Spleen (tissue), 13 donors: Measurements from ENCODE around the gene RASSF4. TPM values are rescaled to one million over a fixed set of nuclear protein-coding genes. Genes with fewer than 3 reads are reported as not detected.

Experiments used
- DNase-seq: peaks from one replicate; pipeline ENCODE4 v3.0.0-alpha.2; 2020
- H3K27ac ChIP-seq, 8 donors: fragments of 200-600 bp; sonication (generic) in 7 of 8; 1 replicate in 4 of 8; 2 replicates in 4 of 8; pipeline versions ENCODE4 v1.5.0 to v1.8.0; 2016 to 2021; ENCODE audit warnings: inconsistent platforms in 4 of 8, mild to moderate bottlenecking in 4 of 8, moderate library complexity in 1 of 8
- H3K27me3 ChIP-seq, 7 donors: fragments of 200-600 bp; sonication (generic) in 6 of 7; replicated peaks in 1 of 7; 1 replicate in 4 of 7; 2 replicates in 3 of 7; pipeline versions ENCODE4 v1.5.0 to v1.8.0; 2016 to 2021; ENCODE audit warnings: inconsistent platforms in 3 of 7, mild to moderate bottlenecking in 1 of 7
- H3K36me3 ChIP-seq, 6 donors: fragments of 200-600 bp; sonication (generic) in 5 of 6; 1 replicate in 4 of 6; 2 replicates in 2 of 6; pipeline versions ENCODE4 v1.5.0 to v1.8.0; 2016 to 2021; ENCODE audit warnings: inconsistent platforms in 2 of 6
- H3K4me1 ChIP-seq, 6 donors: fragments of 200-600 bp; sonication (generic) in 5 of 6; 1 replicate in 3 of 6; 2 replicates in 3 of 6; pipeline versions ENCODE4 v1.5.0 to v1.8.0; 2016 to 2021; ENCODE audit warnings: inconsistent platforms in 3 of 6
- H3K4me3 ChIP-seq, 8 donors: fragments of 200-600 bp; sonication (generic) in 7 of 8; 1 replicate in 4 of 8; 2 replicates in 4 of 8; pipeline versions ENCODE4 v1.5.0 to v1.8.0; 2016 to 2021; ENCODE audit warnings: inconsistent platforms in 4 of 8, mild to moderate bottlenecking in 4 of 8, moderate library complexity in 2 of 8
- H3K9me3 ChIP-seq, 8 donors: fragments of 200-600 bp; sonication (generic) in 7 of 8; 1 replicate in 4 of 8; 2 replicates in 4 of 8; pipeline versions ENCODE4 v1.5.0 to v1.8.0; 2016 to 2021; ENCODE audit warnings: inconsistent platforms in 4 of 8
- POLR2A ChIP-seq, 3 donors: fragments of 450-650 bp; IDR thresholded peaks; one replicate each; pipeline ENCODE4 v1.5.1; 2017; ENCODE audit warnings: antibody characterized with exemption in 3 of 3, mild to moderate bottlenecking in 1 of 3
- POLR2AphosphoS5 ChIP-seq, 3 donors: sonication (generic); formaldehyde crosslinking; IDR thresholded peaks; one replicate each; pipeline ENCODE4 v1.5.1; 2017; ENCODE audit warnings: antibody characterized with exemption in 3 of 3
- WGBS, 5 donors: extraction: QIAGEN DNeasy Blood & Tissue Kit in 3 of 5; methylation state at CpG; one replicate each; pipeline versions ENCODE4 v1.1.5 to v1.1.7; 2013 to 2018; 5-methylcytosine and 5-hydroxymethylcytosine counted together
- intact Hi-C: fragments of 100-400 bp; cut with DNase I; formaldehyde crosslinking; loops from one replicate; pipeline ENCODE4 v1.15.0; 2023; ENCODE audit warnings: low total_unique reads
- long read RNA-seq, 2 donors: transcript quantifications; one replicate each; lab custom pipeline, GENCODE V29; 2026
- polyA plus RNA-seq, 3 donors: library from polyadenylated mRNA; stranded (reverse); fragments of 200-250 nt; gene quantifications; one replicate each; pipeline ENCODE4 v1.2.1, GENCODE V29; 2013
- total RNA-seq, 7 donors: library from RNA; depleted of rRNA in 3 of 7; stranded (reverse); fragments of >200 nt in 3 of 7; fragmentation: NEBNext Ultra II Directional in 4 of 7; extraction: Animal tissue kit (Norgen Biotek cat#: 25700) in 4 of 7; gene quantifications; one replicate each; pipeline versions ENCODE4 v1.1.0 to v1.2.1, GENCODE V29; 2016 to 2021
- TF ChIP-seq, protein P1 (sequence below), 11 experiments: fragments of 200-600 bp in 7 of 11; fragments of 450-650 bp in 4 of 11; sonication (generic) in 4 of 11; IDR thresholded peaks in 8 of 11; conservative IDR thresholded peaks in 3 of 11; 1 replicate in 7 of 11; 2 replicates in 4 of 11; pipeline versions ENCODE4 v1.4.0 to v1.8.0; 2016 to 2021; ENCODE audit warnings: antibody characterized with exemption in 11 of 11, inconsistent platforms in 4 of 11, mild to moderate bottlenecking in 1 of 11
- donor health status: healthy with polysubstance abuse.
- donor health status: DM: no; HTN: no; CAD: no; lungs with moderate emphysema.
- donor health status: DM: no; HTN: no; CAD: no.
- donor health status: Bipolar disorder and iron deficiency.
- donor health status: healthy.
- donor health status: DM: no; HTN: no; CAD: no.
- donor health status: DM: yes; HTN: yes; CAD: no.

RASSF4 gene, protein sequence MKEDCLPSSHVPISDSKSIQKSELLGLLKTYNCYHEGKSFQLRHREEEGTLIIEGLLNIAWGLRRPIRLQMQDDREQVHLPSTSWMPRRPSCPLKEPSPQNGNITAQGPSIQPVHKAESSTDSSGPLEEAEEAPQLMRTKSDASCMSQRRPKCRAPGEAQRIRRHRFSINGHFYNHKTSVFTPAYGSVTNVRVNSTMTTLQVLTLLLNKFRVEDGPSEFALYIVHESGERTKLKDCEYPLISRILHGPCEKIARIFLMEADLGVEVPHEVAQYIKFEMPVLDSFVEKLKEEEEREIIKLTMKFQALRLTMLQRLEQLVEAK
- total RNA-seq (10 to 100 TPM; 70.8 to 96.2 (median 73.7) TPM), polyA plus RNA-seq (10 to 100 TPM; 36.7 to 61.0 (median 38.2) TPM)
- long read RNA-seq, donor 1, partial matches to known transcripts, result 8 of 13 reads
- long read RNA-seq, donor 1, other reads (novel, unspliced or antisense), result 0 of 13 reads
- long read RNA-seq, donor 2, partial matches to known transcripts, result 12 of 16 reads
- long read RNA-seq, donor 2, other reads (novel, unspliced or antisense), result 0 of 16 reads

DNA sequence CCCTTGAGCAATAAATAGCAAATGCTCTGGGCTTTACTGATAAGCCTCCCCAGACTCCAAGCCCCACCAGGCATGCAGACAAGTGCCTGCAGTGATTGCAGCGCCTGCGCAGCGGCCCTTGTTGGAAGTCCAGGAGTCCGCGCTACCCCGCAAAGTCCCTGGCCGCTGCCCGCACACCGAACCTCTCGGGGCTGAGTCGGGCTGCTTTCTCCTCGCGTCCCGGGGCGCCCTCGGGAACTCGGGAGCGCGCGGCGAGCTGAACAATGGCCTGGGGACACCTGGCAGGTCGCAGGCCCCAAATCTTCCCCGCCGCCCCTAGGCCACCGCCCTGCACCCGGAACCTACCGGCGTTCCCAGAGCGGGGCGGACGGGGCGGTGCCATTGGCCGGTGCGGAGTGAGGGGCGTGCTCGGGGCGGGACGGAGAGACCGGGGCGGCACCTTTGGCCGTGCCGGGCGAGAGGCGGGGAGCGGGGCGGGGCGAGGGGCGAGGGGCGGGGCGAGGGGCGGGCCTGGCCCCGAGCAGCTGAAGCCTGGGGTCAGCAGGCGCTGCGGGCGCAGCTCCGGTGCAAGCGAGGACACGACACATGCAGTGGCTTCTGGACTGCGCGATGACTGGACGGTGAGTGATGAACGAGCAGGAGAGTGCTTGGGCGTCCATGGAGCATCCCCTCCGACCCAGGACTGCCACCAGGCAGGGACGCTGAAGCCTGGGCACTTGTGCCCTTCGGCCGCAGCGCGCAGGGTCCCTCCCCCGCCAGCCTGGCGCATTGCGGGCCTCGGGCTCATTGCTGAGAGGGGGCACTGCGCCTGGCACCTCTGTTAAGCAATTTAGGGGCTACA, at the start of gene RASSF4:
TSS of gene RASSF4 (plus strand) at position 556 of the 841 bp plus-strand sequence. CDS start 10,401 bp downstream, outside the sequence.
- Histone ChIP-seq H3K27ac (peak within 1 kb of the TSS; percentile 76 to 93 (median 90)), H3K27me3 (no peaks in the 10 kb centered on the region), H3K4me1 (peaks cover 27 to 71% (median 53%) of the 10 kb centered on the region in 6 donors), H3K9me3 (peaks cover 0 to 4% (median 0%) of the 10 kb centered on the region in 8 donors), H3K4me3 (peak within 1 kb of the TSS; percentile 72 to 89 (median 76)), H3K36me3 (peaks cover 0 to 23% (median 3%) of the 10 kb centered on the region in 6 donors)
- intact Hi-C loops, result no loop called here
- WGBS, 5 donors, result 0 to 1% (median 1%) methylated on average over 21 to 74 of the region's 74 CpGs
- peak; percentile 96 to 97 (median 97) for TF ChIP-seq POLR2AphosphoS5 (IDR thresholded peaks at IDR 0.05)
- TF ChIP-seq, protein P1, sequence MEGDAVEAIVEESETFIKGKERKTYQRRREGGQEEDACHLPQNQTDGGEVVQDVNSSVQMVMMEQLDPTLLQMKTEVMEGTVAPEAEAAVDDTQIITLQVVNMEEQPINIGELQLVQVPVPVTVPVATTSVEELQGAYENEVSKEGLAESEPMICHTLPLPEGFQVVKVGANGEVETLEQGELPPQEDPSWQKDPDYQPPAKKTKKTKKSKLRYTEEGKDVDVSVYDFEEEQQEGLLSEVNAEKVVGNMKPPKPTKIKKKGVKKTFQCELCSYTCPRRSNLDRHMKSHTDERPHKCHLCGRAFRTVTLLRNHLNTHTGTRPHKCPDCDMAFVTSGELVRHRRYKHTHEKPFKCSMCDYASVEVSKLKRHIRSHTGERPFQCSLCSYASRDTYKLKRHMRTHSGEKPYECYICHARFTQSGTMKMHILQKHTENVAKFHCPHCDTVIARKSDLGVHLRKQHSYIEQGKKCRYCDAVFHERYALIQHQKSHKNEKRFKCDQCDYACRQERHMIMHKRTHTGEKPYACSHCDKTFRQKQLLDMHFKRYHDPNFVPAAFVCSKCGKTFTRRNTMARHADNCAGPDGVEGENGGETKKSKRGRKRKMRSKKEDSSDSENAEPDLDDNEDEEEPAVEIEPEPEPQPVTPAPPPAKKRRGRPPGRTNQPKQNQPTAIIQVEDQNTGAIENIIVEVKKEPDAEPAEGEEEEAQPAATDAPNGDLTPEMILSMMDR (IDR thresholded peaks at IDR 0.05 in 8 of 11, conservative IDR thresholded peaks at IDR 0.05 in 3 of 11), result peak in 4 of 11 experiments; percentile 6 to 41 (median 12)
- peak in 2 of 3 donors; percentile 70 to 82 for TF ChIP-seq POLR2A (IDR thresholded peaks at IDR 0.05)
- DNase-seq, result peak; percentile 99

DNA sequence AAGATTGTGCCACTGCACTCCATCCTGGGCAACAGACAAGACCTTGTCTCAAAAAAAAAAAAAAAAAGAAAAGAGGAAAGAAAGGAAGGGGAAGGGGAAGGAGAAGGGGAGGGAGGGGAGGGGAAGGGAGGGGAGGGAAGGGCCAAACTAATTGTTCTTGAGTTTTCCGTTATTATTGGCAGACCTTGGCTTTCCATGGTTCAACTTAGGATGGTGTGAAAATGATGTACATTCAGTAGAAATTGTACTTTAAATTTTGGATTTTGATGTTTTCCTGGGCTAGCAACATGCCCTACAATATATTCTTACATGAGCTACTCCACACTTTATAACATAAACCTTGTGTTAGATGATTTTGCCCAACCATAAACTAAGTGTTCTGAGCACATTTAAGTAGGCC, 49.7 kb upstream of the RASSF4 start:
- intact Hi-C loops, result no loop called here
- no peak for TF ChIP-seq POLR2A (IDR thresholded peaks at IDR 0.05)
- no peak for TF ChIP-seq POLR2AphosphoS5 (IDR thresholded peaks at IDR 0.05)
- TF ChIP-seq, protein P1 (IDR thresholded peaks at IDR 0.05 in 8 of 11, conservative IDR thresholded peaks at IDR 0.05 in 3 of 11), result no peak
- Histone ChIP-seq H3K4me3 (no peak overlapping the region), H3K27ac (no peak overlapping the region), H3K36me3 (no peaks in the 10 kb centered on the region), H3K9me3 (no peaks in the 10 kb centered on the region), H3K27me3 (no peaks in the 10 kb centered on the region), H3K4me1 (peaks cover 0 to 37% (median 15%) of the 10 kb centered on the region in 6 donors)
- WGBS, 5 donors, result 63 to 76% (median 64%) methylated on average over 1 of the region's 1 CpG
- no peak for DNase-seq

DNA sequence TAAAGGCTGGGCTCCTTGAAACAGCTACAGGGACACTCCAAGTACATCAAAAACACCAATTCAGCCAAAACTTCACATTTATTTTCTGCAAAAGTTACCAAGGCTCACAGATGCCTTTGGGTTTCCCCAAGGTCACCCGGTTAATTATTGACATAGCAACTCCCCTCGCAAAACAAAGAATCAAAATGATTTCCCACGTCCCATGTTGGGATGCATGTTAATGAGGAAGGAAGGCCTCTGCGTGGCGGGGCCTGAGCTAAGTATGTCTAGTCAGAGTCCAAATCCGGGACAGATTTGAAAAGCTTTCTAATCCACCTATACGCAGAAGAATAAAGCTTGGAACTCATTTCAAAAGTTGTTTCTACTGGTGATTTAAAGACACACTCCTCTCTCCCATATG, 49.0 kb upstream of the RASSF4 start:
- intact Hi-C loops, result no loop called here

More for the DNA sequence above, 49.0 kb upstream of the RASSF4 start:
- no peaks in the 10 kb centered on the region for H3K27me3 ChIP-seq
- DNase-seq, result no peak
- no peak overlapping the region for H3K27ac ChIP-seq
- peaks cover 0 to 41% (median 15%) of the 10 kb centered on the region in 6 donors for H3K4me1 ChIP-seq
- no peaks in the 10 kb centered on the region for H3K36me3 ChIP-seq
- TF ChIP-seq POLR2A (IDR thresholded peaks at IDR 0.05), result no peak
- TF ChIP-seq, protein P1 (IDR thresholded peaks at IDR 0.05 in 8 of 11, conservative IDR thresholded peaks at IDR 0.05 in 3 of 11), result no peak
- no peak for TF ChIP-seq POLR2AphosphoS5 (IDR thresholded peaks at IDR 0.05)
- WGBS, 5 donors, result 63 to 76% (median 66%) methylated on average over 7 of the region's 7 CpGs
- H3K4me3 ChIP-seq, result no peak overlapping the region
- no peaks in the 10 kb centered on the region for H3K9me3 ChIP-seq
